Measurements from ENCODE around the gene VIT. TPM values are rescaled to one million over a fixed set of nuclear protein-coding genes. Genes with fewer than 3 reads are reported as not detected.
A peak's percentile ranks its signal among the peaks of the same experiment; 100 is the strongest.
"Not testable (repeated sequence)": the region's sequence is repeated elsewhere in the genome, so short reads cannot be mapped to it uniquely, and the experiment has no call there.

The VIT gene
- total RNA-seq, 1 donor from 2014 or later: not detected

DNA sequence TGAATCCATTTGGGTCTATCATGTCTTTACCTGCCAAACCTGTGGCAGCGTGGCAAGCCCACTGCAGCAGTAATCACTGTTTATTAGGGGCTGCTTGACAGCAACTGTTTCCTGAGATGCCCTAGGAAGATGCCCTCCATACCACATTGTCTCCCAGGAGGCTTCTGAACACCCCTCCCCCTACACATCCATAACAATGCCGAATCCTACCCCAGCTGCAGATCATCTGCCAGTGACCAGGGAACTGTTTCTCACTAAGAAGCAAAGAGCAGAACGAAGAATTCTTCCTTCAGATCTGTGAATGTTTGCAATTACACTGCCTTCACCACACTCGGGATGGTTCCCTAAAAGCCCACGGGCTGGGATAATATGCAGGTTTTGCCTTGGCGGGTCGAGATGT is 127.8 kb downstream of the VIT start:
- Mint-ChIP-seq H3K27me3 (ENCODE audit: insufficient read depth, low read depth) (peaks cover 4% of the 10 kb centered on the region), H3K27ac (no peak overlapping the region), H3K9me3 (no peaks in the 10 kb centered on the region), H3K4me1 (peaks cover 6% of the 10 kb centered on the region), H3K4me3 (no peak overlapping the region), H3K36me3 (no peaks in the 10 kb centered on the region)
- no peaks in the 10 kb centered on the region for H3K79me2 ChIP-seq (ENCODE audit: low read depth)
- H2AFZ ChIP-seq (replicated peaks): peak overlapping the region; percentile 39
- H3K36me3 ChIP-seq: no peaks in the 10 kb centered on the region
- TF ChIP-seq, protein P1, sequence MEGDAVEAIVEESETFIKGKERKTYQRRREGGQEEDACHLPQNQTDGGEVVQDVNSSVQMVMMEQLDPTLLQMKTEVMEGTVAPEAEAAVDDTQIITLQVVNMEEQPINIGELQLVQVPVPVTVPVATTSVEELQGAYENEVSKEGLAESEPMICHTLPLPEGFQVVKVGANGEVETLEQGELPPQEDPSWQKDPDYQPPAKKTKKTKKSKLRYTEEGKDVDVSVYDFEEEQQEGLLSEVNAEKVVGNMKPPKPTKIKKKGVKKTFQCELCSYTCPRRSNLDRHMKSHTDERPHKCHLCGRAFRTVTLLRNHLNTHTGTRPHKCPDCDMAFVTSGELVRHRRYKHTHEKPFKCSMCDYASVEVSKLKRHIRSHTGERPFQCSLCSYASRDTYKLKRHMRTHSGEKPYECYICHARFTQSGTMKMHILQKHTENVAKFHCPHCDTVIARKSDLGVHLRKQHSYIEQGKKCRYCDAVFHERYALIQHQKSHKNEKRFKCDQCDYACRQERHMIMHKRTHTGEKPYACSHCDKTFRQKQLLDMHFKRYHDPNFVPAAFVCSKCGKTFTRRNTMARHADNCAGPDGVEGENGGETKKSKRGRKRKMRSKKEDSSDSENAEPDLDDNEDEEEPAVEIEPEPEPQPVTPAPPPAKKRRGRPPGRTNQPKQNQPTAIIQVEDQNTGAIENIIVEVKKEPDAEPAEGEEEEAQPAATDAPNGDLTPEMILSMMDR (IDR thresholded peaks at IDR 0.05): no peak
- no peak for TF ChIP-seq EZH2 (IDR thresholded peaks at IDR 0.05)
- no peak for TF ChIP-seq EZH2phosphoT487 (IDR thresholded peaks at IDR 0.05)
- H3K9me3 ChIP-seq (ENCODE audit: low read depth): no peaks in the 10 kb centered on the region
- no peak overlapping the region for H3K4me2 ChIP-seq
- H3F3A ChIP-seq (ENCODE audit: low read depth): no peaks in the 10 kb centered on the region
- no peak overlapping the region for H3K9ac ChIP-seq
- H4K20me1 ChIP-seq (ENCODE audit: low read depth): no peaks in the 10 kb centered on the region
- DNase-seq (ENCODE audit: low spot score): no peak
- H3K27me3 ChIP-seq: no peaks in the 10 kb centered on the region
- H3K4me3 ChIP-seq: no peak overlapping the region
- H3K4me1 ChIP-seq: peaks cover 22% of the 10 kb centered on the region
- H3K27ac ChIP-seq: no peak overlapping the region

DNA sequence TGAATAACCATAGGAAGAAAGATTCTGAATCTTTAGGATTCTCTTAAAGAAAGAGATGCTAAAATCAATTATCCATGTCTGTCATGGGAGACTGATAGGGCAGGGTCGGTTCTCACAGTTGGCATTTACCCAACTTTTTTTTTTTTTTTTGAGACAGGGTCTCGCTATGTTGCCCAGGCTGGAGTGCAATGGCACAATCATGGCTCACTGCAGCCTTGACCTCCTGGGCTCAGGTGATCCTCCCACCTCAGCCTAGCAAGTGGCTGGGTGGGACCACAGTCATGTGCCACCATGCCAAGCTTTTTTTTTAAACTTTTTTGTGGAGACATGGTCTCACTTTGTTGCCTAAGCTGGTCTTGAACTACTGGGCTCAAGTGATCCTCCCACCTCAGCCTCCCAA is 128.2 kb downstream of the VIT start:
- H3F3A ChIP-seq (ENCODE audit: low read depth); H3K79me2 ChIP-seq (ENCODE audit: low read depth); H3K27ac ChIP-seq; H3K4me3 Mint-ChIP-seq; DNase-seq (ENCODE audit: low spot score); H3K4me1 Mint-ChIP-seq; H3K9me3 ChIP-seq (ENCODE audit: low read depth); H3K4me2 ChIP-seq; H3K27ac Mint-ChIP-seq; H3K4me3 ChIP-seq; H3K27me3 Mint-ChIP-seq (ENCODE audit: insufficient read depth, low read depth); H4K20me1 ChIP-seq (ENCODE audit: low read depth); H3K9ac ChIP-seq; H3K9me3 Mint-ChIP-seq; H3K27me3 ChIP-seq; H3K36me3 ChIP-seq; H3K36me3 Mint-ChIP-seq: not testable (repeated sequence)
- Histone ChIP-seq H2AFZ (replicated peaks) (peak overlapping the region; percentile 39), H3K4me1 (peaks cover 22% of the 10 kb centered on the region)

DNA sequence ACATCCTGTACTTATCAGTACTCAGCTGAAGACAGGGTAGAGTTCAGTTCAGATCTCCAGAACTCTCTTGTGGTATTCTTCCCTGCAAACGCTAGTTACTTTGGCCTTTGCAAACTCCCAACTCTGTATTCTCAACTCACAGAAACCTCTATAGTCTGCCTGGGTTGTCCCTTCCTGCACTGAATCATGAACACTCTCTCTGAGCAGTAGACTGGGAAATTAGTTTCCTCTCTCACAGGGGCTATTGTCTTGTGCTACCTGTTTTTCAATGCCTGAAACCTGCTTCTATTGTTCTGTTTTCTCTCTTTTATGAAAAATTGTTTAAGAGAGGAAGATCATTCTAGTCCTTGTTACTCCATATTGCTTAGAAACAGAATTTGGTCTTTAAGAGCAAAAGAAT is 134.7 kb downstream of the VIT start:
- Mint-ChIP-seq H3K4me1 (no peaks in the 10 kb centered on the region), H3K4me3 (no peak overlapping the region), H3K9me3 (peaks cover 2% of the 10 kb centered on the region), H3K36me3 (no peaks in the 10 kb centered on the region), H3K27ac (no peak overlapping the region), H3K27me3 (ENCODE audit: insufficient read depth, low read depth) (no peaks in the 10 kb centered on the region)
- Histone ChIP-seq H3K36me3 (no peaks in the 10 kb centered on the region), H4K20me1 (ENCODE audit: low read depth) (no peaks in the 10 kb centered on the region), H3K4me1 (no peaks in the 10 kb centered on the region), H2AFZ (replicated peaks) (peak overlapping the region; percentile 53), H3F3A (ENCODE audit: low read depth) (no peaks in the 10 kb centered on the region), H3K9ac (no peak overlapping the region), H3K4me3 (no peak overlapping the region), H3K27me3 (no peaks in the 10 kb centered on the region), H3K9me3 (ENCODE audit: low read depth) (no peaks in the 10 kb centered on the region), H3K4me2 (no peak overlapping the region), H3K79me2 (ENCODE audit: low read depth) (no peaks in the 10 kb centered on the region), H3K27ac (no peak overlapping the region)
- TF ChIP-seq, protein P1 (IDR thresholded peaks at IDR 0.05): no peak
- TF ChIP-seq EZH2 (IDR thresholded peaks at IDR 0.05): no peak
- TF ChIP-seq EZH2phosphoT487 (IDR thresholded peaks at IDR 0.05): no peak
- no peak for DNase-seq (ENCODE audit: low spot score)

DNA sequence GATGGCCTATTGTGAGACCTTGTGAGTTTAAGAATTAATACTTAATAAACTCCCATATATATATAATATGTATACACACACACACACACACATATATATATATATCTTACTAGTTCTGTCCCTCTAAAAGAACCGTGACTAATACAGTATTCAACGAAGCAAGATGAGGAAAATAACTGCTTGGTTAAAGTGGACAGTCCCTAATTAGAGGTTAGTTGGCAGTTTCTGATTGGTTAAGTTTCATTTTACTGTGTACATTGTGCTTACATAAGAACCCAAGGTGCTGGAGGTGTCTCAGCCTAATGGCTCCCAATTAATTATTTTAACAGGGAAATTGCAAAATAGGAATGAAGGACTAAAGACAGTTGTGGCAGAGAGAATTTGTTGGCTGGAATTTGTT is 137.7 kb downstream of the VIT start:
- no peak overlapping the region for H3K4me3 Mint-ChIP-seq
- no peaks in the 10 kb centered on the region for H3K4me1 Mint-ChIP-seq
- no peaks in the 10 kb centered on the region for H3K4me1 ChIP-seq
- no peaks in the 10 kb centered on the region for H3K9me3 ChIP-seq (ENCODE audit: low read depth)
- no peaks in the 10 kb centered on the region for H3K36me3 ChIP-seq
- H3F3A ChIP-seq (ENCODE audit: low read depth): no peaks in the 10 kb centered on the region
- H3K27me3 Mint-ChIP-seq (ENCODE audit: insufficient read depth, low read depth): no peaks in the 10 kb centered on the region
- no peak overlapping the region for H3K27ac Mint-ChIP-seq
- no peak overlapping the region for H3K9ac ChIP-seq
- H3K9me3 Mint-ChIP-seq: peaks cover 2% of the 10 kb centered on the region
- no peak overlapping the region for H3K4me3 ChIP-seq
- no peak for DNase-seq (ENCODE audit: low spot score)
- no peak overlapping the region for H3K4me2 ChIP-seq
- H4K20me1 ChIP-seq (ENCODE audit: low read depth): no peaks in the 10 kb centered on the region
- no peak overlapping the region for H2AFZ ChIP-seq (replicated peaks)
- no peak overlapping the region for H3K27ac ChIP-seq
- H3K79me2 ChIP-seq (ENCODE audit: low read depth): no peaks in the 10 kb centered on the region
- H3K36me3 Mint-ChIP-seq: no peaks in the 10 kb centered on the region
- TF ChIP-seq EZH2phosphoT487 (IDR thresholded peaks at IDR 0.05) (no peak), EZH2 (IDR thresholded peaks at IDR 0.05) (no peak)
- TF ChIP-seq, protein P1 (IDR thresholded peaks at IDR 0.05): no peak
- no peaks in the 10 kb centered on the region for H3K27me3 ChIP-seq
